GM18519 (cell line): ENCODE results near the gene METTL26.
A peak's percentile ranks its signal among the peaks of the same experiment; 100 is the strongest.

Experiments
- ATAC-seq: cut with Tn5 transposase; IDR thresholded peaks from one replicate; pipeline ENCODE4 v1.9.1; 2021; ENCODE audit warnings: mild to moderate bottlenecking, moderate library complexity; ENCODE audit not compliant: unreplicated experiment, low FRiP score

METTL26 gene

GRCh38 chr16:660459-661183, 24.5 kb upstream of the METTL26 start:
- ATAC-seq: no peak

GRCh38 chr16:660132-660458, 24.0 kb upstream of the METTL26 start:
- no peak for ATAC-seq

GRCh38 chr16:659618-660017, 23.5 kb upstream of the METTL26 start:
- ATAC-seq: no peak

GRCh38 chr16:658679-659571, 22.8 kb upstream of the METTL26 start:
- no peak for ATAC-seq

- no peak for ATAC-seq
Measured at GRCh38 chr16:657487-657886, 21.4 kb upstream of the METTL26 start.

GRCh38 chr16:654034-654433, 17.9 kb upstream of the METTL26 start:
- ATAC-seq: no peak

GRCh38 chr16:652454-653305, 16.6 kb upstream of the METTL26 start:
- no peak for ATAC-seq

GRCh38 chr16:651844-652243, 15.7 kb upstream of the METTL26 start:
- no peak for ATAC-seq

GRCh38 chr16:649631-650030, 13.5 kb upstream of the METTL26 start:
- ATAC-seq: peak; percentile 7

GRCh38 chr16:648781-649589, 12.9 kb upstream of the METTL26 start, which contains the start of gene WDR90:
Gene WDR90 (plus strand): TSS chr16:649365. CDS start chr16:649417, 52 bp downstream.
- ATAC-seq: peak; percentile 62

- no peak for ATAC-seq
Measured at GRCh38 chr16:648071-648780, 12.1 kb upstream of the METTL26 start.

- ATAC-seq: no peak
Measured at GRCh38 chr16:647173-647902, 11.2 kb upstream of the METTL26 start.

GRCh38 chr16:646679-647172, 10.6 kb upstream of the METTL26 start:
- no peak for ATAC-seq

- no peak for ATAC-seq
Measured at GRCh38 chr16:645852-646678, 10.0 kb upstream of the METTL26 start.

- ATAC-seq: no peak
Measured at GRCh38 chr16:644556-644955, 8.5 kb upstream of the METTL26 start.

GRCh38 chr16:643050-643368, 6.9 kb upstream of the METTL26 start:
- ATAC-seq: no peak

GRCh38 chr16:642189-643049, 6.3 kb upstream of the METTL26 start:
- ATAC-seq: peak; percentile 17
